MM.1S (cell line): Measurements from ENCODE around the gene BDKRB1.

Experiments
- EZH2 ChIP-seq: fragments of 300-600 bp; sonication (generic); optimal IDR thresholded peaks from 2 replicates; pipeline ENCODE3; 2017; ENCODE audit warnings: low read depth, mild to moderate bottlenecking, antibody characterized with exemption, low read length, mixed read lengths
- TF ChIP-seq, protein P1 (sequence below): fragments of 300-600 bp; sonication (generic); IDR thresholded peaks from 2 replicates; pipeline ENCODE4 v1.5.1; 2016; ENCODE audit warnings: antibody characterized with exemption, low read length, mixed read lengths

GRCh38 chr14:96263347-96264199 is 7.6 kb downstream of the BDKRB1 start:
- TF ChIP-seq, protein P1, sequence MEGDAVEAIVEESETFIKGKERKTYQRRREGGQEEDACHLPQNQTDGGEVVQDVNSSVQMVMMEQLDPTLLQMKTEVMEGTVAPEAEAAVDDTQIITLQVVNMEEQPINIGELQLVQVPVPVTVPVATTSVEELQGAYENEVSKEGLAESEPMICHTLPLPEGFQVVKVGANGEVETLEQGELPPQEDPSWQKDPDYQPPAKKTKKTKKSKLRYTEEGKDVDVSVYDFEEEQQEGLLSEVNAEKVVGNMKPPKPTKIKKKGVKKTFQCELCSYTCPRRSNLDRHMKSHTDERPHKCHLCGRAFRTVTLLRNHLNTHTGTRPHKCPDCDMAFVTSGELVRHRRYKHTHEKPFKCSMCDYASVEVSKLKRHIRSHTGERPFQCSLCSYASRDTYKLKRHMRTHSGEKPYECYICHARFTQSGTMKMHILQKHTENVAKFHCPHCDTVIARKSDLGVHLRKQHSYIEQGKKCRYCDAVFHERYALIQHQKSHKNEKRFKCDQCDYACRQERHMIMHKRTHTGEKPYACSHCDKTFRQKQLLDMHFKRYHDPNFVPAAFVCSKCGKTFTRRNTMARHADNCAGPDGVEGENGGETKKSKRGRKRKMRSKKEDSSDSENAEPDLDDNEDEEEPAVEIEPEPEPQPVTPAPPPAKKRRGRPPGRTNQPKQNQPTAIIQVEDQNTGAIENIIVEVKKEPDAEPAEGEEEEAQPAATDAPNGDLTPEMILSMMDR, result no peak
- TF ChIP-seq EZH2, result no peak
